MCF 10A (cell line): ENCODE measurements around the gene PGAP6. TPM values are rescaled to one million over a fixed set of nuclear protein-coding genes. Genes with fewer than 3 reads are reported as not detected.

ENCODE experiments used
- BruUV-seq: library from RNA; stranded (reverse); fragments of 400-500 nt; replicated peaks from 2 replicates; lab custom pipeline; 2021; lab: Mats Ljungman, UMichigan
- CTCF ChIA-PET: fragments of 300-600 bp; sonication (Branson Sonifier 250); formaldehyde crosslinking; extraction: SDS; loops from one replicate; lab custom pipeline; 2021; ENCODE audit warnings: antibody characterized with exemption, inconsistent platforms; lab: Yijun Ruan, JAX
- POLR2A ChIA-PET: fragments of 300-600, 350-650 bp; sonication (Branson Sonifier 250); formaldehyde crosslinking; extraction: SDS; loops from one replicate; lab custom pipeline; 2020; ENCODE audit warnings: antibody characterized with exemption, inconsistent platforms; lab: Yijun Ruan, JAX
- DNase-seq: peaks from one replicate; pipeline ENCODE4 v3.0.0-alpha.2; 2018; ENCODE audit not compliant: unreplicated experiment
- H3K27ac Mint-ChIP-seq: one replicate; pipeline ENCODE4 v1.8.0; 2022; ENCODE audit warnings: mild to moderate bottlenecking, low read depth, mixed read lengths; ENCODE audit not compliant: unreplicated experiment
- H3K27me3 Mint-ChIP-seq: one replicate; pipeline ENCODE4 v1.8.0; 2022; ENCODE audit warnings: mixed read lengths; ENCODE audit not compliant: insufficient read depth, unreplicated experiment
- H3K36me3 Mint-ChIP-seq: one replicate; pipeline ENCODE4 v1.8.0; 2022; ENCODE audit warnings: mild to moderate bottlenecking, moderate library complexity, mixed read lengths; ENCODE audit not compliant: insufficient read depth, unreplicated experiment
- H3K4me1 Mint-ChIP-seq: one replicate; pipeline ENCODE4 v1.8.0; 2022; ENCODE audit warnings: mixed read lengths; ENCODE audit not compliant: insufficient read depth, unreplicated experiment
- H3K4me3 Mint-ChIP-seq: one replicate; pipeline ENCODE4 v1.8.0; 2022; ENCODE audit warnings: mild to moderate bottlenecking, moderate library complexity, mixed read lengths; ENCODE audit not compliant: unreplicated experiment
- H3K9me3 Mint-ChIP-seq: one replicate; pipeline ENCODE4 v1.8.0; 2022; ENCODE audit warnings: mixed read lengths; ENCODE audit not compliant: unreplicated experiment
- CTCF ChIP-seq: fragments of 200-600 bp; IDR thresholded peaks from one replicate; pipeline ENCODE4 v1.8.0; 2022; ENCODE audit warnings: antibody characterized with exemption, mild to moderate bottlenecking; ENCODE audit not compliant: unreplicated experiment
- intact Hi-C: fragments of 100-400 bp; cut with micrococcal nuclease; formaldehyde crosslinking; loops from 2 replicates; pipeline ENCODE4 v1.14.1; 2022
- total RNA-seq: library from RNA; stranded (reverse); gene quantifications from 2 replicates; pipeline ENCODE4 v1.2.3, GENCODE V29; 2022

The PGAP6 gene
- total RNA-seq, 1 experiment from 2014 or later = 18.3 TPM

- no TSS peak for BruUV-seq
- CTCF ChIA-PET = interaction anchor here (0.9 kb wide), 1 partner anchor 252 kb away, joined by 3 read pairs; no protein-coding TSS in a partner anchor
- no peaks in the 10 kb centered on the region for H3K36me3 Mint-ChIP-seq
Measured at GRCh38 chr16:359067-359763, 22.6 kb downstream of the PGAP6 start.

GRCh38 chr16:356741-357140, 25.0 kb downstream of the PGAP6 start:
- POLR2A ChIA-PET = no interaction called here
- peaks cover 6% of the 10 kb centered on the region for H3K4me1 Mint-ChIP-seq
- no peak overlapping the region for H3K4me3 Mint-ChIP-seq
- intact Hi-C loops = no loop called here
- CTCF ChIA-PET = interaction anchor here (0.6 to 1.9 kb wide), 3 partner anchors 10 to 296 kb away, joined by 4 to 5 read pairs (median 4); no protein-coding TSS in a partner anchor
- DNase-seq = no peak
- TF ChIP-seq CTCF = no peak
- H3K27ac Mint-ChIP-seq = no peak overlapping the region
- H3K27me3 Mint-ChIP-seq = no peaks in the 10 kb centered on the region
- no peaks in the 10 kb centered on the region for H3K36me3 Mint-ChIP-seq
- no TSS peak for BruUV-seq
- no peaks in the 10 kb centered on the region for H3K9me3 Mint-ChIP-seq

More at GRCh38 chr16:359067-359763, 22.6 kb downstream of the PGAP6 start:
- H3K27ac Mint-ChIP-seq = no peak overlapping the region
- no peak for TF ChIP-seq CTCF
- DNase-seq = no peak
- POLR2A ChIA-PET = no interaction called here
- no peaks in the 10 kb centered on the region for H3K9me3 Mint-ChIP-seq
- H3K4me1 Mint-ChIP-seq = peaks cover 3% of the 10 kb centered on the region
- H3K4me3 Mint-ChIP-seq = no peak overlapping the region
- intact Hi-C loops = no loop called here
- no peaks in the 10 kb centered on the region for H3K27me3 Mint-ChIP-seq

- CTCF ChIA-PET = interaction anchor here (0.6 to 1.9 kb wide), 5 partner anchors 11 to 289 kb away, joined by 3 to 5 read pairs (median 3); no protein-coding TSS in a partner anchor
Measured at GRCh38 chr16:354971-355461, 26.8 kb downstream of the PGAP6 start.

More at GRCh38 chr16:354971-355461, 26.8 kb downstream of the PGAP6 start:
- peaks cover 8% of the 10 kb centered on the region for H3K36me3 Mint-ChIP-seq
- H3K4me3 Mint-ChIP-seq = no peak overlapping the region
- no TSS peak for BruUV-seq
- no peak overlapping the region for H3K27ac Mint-ChIP-seq
- peaks cover 6% of the 10 kb centered on the region for H3K4me1 Mint-ChIP-seq
- TF ChIP-seq CTCF = no peak
- intact Hi-C loops = no loop called here
- POLR2A ChIA-PET = interaction anchor here (0.6 to 1.6 kb wide), 4 partner anchors 7 to 120 kb away, joined by 3 to 8 read pairs (median 5); partner anchors contain the start of genes DECR2, FAM234A and MRPL28
- H3K27me3 Mint-ChIP-seq = no peaks in the 10 kb centered on the region
- no peak for DNase-seq
- no peaks in the 10 kb centered on the region for H3K9me3 Mint-ChIP-seq
